ENCODE measurements around the gene PAX5.
A peak's percentile ranks its signal among the peaks of the same experiment; 100 is the strongest.

The PAX5 gene

DNA sequence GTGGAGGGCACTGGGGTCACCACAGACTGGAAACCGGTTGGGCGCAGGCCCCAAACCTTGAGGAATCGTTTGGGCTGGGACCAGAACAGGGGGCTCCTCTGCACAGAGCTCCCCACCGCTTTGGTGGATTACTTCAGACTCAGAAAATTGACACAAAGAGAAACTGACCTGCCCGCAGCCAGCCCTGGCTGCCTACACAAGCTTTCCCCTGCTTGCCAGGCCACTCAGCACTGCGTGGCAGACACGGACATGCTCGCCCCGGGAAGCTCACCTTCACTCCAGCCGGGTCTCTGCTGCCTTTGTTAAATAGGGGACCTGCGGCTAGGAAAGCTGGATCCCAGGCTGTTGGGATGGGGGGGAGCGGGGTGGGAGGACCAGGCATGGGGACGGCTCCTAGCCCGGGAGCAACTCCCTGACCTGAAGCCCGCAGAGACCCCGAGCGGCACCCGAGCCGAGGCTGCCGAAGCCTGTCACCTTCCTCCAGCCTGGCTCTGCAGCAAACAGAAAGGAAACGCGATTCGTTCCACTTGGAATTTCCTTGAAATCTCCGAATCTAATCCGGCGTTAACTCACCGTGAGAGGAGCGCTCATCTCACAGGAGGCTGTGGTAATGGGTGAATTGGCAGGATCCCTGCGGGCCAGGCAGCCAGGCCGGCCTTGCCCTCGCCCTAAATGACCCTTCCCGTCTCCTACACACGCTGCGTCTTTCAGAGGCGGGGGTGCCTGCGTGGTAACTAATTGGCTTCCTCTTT lies 8.8 kb downstream of the PAX5 start:
- DNase-seq = no peak

DNA sequence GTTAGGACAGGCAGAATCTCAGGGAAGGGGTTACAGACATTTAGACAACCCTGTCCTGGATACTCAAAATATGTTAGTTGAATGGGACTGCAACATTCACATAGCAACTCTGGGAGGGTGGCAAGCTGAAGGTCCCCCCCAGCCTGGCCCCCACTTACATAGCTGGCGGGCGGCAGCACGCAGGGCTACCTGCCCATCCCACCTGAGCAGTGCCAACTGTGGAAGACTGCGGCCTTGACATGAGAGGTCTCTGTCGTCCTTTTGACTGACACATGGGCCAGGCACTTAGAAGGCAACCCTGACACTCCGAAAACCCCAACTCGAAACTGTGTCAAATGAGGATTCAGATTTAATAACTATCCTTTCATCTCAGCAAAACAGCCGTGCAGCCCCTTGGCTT lies 16.5 kb downstream of the PAX5 start:
- no peak for DNase-seq

DNA sequence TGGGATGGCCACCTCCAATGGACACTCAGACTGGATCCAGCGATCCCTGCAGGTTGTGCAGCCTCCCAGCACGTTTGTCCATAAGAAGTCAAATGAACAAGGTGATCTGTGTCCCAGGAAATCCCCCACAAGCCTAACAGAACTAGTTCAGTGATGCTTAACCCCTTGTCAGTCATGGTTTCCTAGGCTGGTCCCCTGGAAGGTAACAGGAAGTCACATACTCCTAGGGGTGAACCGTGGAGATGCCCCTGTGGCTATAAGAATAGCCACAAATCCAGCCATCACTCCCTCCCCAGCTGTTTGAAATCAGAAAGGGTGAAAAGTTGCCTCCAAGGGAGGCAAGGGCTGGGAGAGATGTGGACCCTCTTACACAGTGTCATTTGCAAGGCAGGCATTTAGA lies 22.5 kb downstream of the PAX5 start:
- DNase-seq = no peak

DNA sequence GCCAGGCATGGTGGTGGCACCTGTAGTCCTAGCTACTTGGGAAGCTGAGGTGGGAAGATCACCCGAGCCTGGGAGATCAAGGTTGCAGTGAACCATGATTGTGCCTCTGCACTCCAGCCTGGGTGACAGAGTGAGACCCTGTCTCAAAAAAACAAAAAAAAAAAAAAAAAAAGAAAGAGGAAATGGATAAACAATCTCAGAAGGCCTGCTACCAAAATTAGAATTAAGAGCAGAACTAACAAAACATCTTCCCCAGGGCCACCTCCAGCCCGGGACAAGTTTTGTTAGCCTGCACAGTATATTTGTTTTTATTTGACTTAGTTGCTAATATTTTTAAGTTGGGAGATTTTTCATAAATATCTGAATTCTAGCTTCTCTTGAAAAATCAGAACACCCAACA lies 23.1 kb downstream of the PAX5 start:
- no peak for DNase-seq

DNA sequence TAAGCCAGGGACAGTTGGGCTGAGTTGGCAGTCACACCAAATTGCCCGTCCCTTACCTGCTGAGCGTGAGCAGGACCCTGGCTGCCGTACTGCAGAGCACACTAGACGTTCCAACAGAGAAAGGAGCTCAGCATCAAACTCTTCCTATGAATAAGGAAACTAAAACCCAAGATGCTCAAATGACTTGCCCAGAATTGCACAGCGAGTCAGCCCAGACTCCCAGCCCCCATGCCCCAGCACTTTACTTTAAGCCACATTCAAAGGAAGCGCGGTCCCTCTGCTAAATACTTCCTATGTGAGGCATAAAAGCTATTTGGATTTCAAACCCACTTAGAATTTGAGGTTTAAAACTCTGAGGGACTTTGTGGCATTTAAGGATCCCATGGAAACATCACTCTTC lies 23.9 kb downstream of the PAX5 start:
- no peak for DNase-seq

DNA sequence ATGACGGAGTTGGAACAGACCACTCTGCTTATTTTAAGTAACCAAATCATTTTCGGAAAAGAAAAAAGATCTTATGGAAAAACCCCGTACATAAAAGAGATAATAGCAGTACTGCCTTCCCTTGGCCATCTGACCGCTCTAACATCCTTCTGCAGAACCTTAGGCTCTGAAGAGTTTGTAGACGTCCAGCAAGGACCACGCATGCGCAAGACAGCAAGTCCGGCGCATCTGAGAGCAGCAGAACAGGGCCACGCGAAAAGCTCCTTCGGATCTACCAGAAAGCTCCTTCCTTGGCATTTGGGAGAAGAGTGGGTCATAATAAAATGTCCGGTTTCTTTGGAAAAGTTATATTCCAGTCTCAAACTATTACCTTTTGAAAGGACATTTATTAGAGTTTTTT lies 26.8 kb downstream of the PAX5 start:
- DNase-seq = no peak

DNA sequence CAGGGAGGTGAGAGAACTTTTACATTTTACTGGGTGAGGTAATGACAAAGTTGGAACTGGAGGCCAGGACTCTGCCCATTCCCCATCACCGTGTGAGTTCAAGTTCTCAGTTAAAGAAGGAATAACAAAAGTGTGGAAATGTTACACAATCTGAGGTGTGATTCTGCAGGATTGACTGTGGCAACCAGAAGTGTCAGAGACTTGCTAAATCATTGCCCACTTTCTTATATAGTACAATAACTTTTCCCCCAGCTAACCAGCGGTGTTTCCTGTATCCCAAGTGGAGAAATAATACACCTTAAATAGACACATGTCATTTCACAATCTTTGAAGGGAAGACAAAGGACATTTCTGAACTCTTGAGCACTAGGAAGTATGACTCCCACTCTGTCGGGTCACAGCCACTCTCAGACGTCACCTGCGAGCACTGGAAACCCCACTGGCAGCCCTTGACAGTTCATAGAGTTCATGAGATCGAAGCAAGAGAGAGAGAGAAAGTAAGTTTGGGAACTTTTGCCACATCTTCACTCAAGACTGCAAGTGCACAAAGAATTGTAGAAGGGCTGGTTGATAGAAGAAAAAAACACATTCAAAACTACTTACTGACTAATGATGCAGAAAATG lies 28.4 kb downstream of the PAX5 start:
- no peak for DNase-seq

DNA sequence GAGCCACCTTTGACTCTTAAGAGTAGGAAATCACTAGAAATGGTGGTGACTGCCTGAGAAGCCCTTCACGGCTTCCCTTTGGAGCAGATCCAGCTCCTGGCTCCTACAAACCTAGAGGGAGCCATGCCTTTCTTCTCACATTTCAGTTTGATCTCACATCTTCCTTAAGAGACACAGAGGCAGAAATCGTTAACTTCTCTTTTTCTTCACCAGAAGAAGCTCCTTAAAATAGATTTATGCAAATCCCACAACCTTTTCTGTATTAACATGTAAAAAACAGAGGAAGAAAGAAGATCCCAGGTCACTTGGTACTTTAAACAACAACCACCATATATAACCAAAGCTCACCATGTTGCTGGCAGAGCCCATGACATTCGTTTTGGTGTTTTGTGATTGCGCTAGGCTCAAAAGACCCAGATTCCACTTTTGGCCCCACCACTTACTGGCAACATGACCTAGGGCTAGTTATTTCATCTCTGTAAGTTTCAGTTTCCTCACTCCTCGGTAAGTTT lies 29.6 kb downstream of the PAX5 start:
- DNase-seq = no peak

DNA sequence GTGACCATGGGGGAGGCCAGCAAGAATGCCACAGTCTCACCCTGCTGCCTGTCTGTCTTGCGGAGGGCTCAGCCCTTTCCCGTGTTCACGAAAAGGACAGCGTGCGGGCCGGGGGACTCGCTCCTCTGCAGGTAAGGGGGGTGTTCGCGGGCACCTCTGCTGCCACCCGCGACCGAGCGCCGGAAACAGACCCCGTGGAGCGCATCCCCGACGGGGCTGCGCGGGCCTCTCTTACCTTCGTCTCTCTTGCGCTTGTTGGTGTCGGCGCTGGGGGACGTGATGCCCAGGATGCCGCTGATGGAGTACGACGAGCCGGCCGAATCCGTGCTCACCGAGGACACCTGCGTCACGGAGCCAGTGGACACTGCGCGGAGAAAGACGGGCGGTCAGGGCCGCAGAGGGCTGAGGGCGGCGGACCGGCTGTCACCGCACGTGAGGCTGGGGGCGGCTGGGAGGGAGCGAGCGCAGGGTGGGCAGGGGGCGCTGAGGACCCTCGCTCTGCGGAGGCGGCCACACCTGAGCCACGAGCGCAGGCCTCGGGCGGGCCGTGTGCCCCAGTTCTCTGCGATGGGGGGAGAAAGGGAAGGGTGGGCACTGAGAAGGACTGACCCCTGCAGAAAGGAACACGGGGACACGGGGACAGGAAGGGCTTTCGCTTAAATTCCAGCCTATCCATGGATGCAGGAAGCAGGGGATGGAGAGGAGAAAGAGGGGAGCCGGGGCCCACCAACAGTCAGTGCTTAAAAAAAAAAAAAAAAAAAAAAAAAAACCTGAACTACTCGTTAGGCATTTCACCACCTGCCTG lies 31.5 kb downstream of the PAX5 start:
- DNase-seq = no peak

DNA sequence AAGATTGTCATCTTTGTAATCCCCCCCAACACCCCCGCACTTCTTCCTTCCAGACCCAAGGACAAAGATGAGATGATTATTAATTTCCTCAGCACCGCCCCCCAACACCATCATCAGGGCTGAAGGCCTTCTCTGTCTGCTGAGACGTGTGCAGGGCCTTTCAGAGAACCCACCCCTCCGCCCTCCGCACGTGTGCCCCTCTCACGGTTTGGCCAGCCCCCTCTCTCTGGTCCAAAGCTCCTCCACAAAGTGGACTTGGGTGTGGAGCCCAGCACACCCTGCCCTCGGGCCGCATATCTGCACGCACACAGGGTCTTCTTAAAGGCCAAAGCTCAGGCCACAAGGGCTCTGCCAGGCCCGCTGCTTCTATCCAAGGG lies 32.0 kb downstream of the PAX5 start:
- DNase-seq = no peak

DNA sequence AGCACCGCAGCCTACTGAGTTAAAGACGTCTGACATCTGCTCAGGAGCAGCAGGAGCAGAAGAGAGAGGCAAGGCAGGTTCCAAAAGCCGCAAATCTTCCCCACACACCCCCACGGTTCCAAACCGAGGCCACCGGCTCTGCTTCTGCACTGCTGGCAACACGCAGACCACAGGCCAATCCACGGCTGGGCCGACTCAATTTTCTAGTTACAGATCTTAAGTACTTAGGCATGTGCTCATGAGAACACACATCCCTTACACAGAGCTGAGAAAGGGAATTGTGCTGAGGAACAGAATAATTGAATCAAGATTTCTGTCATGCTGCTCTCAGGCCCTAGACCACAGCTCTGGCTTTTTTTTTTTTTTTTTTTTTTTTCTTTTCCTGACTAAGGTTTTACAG lies 32.6 kb downstream of the PAX5 start:
- DNase-seq = no peak

DNA sequence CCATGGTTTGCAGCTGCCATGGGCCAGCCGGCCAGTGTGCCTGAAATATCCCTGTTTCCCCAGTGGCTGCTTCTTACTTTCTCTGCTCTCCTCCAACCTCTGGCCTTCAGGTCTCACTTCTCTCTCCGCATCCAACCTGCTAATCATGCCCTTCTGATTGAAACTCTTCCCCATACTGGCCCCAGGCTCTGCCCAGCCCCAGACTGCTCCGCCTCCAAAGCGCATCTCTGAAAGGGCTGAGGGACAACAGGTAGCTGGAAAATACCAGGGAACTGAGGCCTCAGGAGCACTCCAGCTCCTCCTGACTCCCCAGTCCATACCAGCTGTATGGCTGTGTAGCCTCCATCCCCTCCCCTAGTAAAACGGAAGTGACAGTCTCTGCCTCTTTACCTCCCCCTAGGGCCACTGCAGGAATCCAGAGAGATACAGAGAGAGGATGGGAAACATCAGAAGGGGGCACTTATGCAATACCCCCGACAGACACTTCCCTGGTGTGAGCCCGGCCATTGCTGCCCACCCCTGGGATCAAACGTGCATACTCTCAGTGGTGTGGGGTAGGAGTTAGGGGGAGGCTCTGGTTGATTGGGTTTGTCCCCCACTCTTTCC lies 34.2 kb downstream of the PAX5 start:
- DNase-seq = no peak

DNA sequence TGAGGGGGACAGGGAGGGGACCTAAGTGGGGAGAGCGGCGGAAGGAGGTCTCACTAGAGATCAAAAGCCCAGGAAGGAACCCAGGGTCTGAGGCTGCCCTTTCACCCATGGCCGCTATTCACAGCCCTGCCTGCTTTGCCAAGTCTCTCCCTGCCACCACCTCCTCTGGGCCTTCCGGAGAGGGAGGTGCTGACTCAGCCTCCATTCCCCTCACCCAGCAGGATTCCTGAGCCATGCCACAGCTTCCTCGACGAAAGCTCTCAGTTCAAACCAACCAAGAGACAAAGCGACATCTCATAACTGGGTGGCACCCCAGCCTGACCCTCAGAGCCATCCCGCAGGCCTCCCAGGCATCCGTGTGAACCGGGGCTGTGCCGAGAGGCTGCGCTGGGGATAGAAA lies 36.7 kb downstream of the PAX5 start:
- DNase-seq = no peak

DNA sequence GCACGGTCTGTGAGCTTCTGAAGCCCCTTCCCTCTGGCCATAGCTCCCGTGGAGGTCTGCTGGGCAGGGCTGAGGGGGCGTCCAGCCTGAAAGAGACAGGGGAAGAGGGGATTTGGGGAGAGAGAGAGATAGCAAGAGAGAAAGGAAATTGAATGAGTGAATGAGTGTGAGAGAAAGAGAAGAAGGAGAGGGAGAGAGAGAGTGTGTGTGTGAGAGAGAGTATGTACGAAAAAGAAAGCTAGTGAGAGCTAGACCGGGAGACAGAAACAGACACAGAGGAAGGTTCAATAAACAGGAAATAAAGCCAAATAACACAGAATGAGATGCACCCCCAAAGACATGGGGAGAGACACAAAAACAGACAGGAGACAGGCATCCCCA lies 37.4 kb downstream of the PAX5 start:
- no peak for DNase-seq

DNA sequence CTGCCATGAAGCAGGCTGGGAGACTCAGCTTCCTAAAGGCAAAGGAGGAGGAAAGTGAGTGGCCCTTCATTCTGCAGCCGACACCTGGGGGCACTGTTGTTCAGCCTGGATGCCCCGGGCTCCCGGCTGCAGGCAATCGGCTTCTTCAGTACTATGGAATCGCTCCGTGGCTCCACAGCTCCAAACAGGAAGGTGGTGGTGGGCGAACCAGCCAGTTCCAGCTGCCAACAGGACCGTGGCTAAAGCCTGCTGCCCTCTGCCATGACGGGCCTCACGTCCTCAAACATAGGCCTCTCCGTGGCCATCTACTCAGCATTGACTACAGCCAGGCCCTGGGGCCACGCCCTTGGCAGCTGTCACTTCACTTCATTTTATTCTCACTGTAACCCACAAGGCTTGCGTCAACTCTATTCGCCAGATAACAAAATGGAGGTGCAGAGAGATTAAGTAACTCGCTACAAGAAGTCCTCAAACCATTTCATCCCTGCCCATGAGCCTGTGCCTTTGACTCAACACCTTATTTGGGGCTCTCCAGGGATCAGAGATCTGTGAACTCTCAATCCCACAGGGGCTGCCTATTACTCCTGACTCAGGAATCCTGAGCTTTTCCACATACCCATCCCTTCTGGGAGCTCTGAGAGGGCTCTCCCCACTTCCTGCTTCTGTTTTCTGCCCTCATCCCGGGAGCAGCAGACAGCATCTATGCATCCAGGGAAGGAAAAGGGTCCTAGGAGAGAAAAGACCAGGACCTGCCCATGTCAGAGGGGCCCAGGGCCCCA lies 38.0 kb downstream of the PAX5 start:
- peak in 17 of 56 donors; percentile 1 to 46 (median 10) for DNase-seq

DNA sequence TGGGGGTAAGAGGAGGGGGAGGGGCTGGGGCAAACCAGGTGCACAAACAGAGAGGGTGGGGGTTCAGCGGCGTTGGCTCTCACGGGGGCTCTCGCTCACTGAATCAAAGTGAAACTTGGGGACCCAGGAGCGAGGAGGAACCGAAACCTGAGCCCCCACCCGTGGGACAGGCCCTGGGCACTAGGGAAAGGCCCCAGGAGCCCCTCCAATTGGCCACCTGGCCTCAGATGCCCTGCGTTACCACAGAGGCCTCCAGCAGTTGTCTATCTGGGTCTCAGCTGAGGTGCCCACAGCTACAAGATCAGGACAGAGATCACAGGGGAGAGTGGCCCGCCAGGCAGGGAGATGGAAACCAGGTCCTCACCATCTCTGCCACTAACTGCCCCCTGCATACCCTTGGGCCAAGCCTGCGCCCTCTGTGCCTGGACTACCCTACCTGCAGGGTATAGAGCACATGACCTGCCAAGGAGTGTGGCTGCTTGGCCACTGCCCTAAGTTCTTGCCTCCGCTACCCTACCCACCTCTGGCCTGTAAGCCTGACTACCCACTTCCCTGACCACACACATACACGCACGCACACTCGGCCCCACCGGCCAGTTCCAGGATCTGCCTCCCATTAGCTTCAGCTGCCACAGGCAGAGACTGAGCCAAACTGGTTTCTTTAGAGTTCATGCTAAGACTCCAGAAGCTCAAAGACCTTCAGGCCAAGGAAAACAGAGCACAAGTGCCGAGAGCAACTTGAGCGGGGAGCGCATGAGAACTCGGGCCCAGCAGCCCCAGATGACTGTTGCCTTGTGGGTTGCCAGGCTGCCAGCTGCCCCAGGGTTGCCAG lies 39.9 kb downstream of the PAX5 start:
- DNase-seq = peak in 1 of 56 donors; percentile 6

DNA sequence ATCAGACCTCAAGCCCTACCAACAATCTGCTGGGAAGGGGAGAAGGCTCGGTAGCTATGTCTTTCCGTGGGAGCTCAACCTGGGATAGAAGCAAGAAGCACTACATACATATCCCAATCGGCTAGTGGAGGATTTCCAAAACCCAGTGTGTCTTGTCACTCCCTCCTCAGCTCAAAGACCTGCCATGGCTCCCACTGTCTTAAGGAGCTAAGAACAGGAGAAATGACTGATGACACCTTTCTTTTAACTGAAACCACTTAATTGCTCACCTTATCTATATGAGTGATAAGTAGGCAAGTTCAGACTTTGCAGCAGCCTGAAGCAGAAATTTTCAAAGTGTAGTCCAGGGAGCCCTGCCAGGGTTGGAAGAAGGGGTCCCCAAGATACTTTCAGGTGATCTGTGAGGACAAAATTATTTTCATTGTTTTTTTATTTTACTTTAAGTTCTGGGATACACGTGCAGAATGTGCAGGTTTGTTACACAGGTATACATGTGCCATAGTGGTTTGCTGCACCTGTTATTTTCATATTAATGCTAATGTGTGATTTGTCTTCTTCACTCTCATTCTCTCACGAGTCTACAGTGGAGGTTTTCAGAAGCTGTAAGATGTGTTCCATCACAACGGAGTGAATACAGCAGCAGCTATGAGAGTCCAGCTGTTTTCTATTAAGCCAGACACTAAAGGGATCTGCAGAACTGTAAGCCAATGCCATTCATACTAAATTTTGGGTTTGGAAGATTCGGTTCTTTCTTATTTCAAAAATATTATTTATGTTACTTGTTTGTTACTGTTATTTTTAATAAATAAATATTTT lies 41.4 kb downstream of the PAX5 start:
- DNase-seq = no peak

DNA sequence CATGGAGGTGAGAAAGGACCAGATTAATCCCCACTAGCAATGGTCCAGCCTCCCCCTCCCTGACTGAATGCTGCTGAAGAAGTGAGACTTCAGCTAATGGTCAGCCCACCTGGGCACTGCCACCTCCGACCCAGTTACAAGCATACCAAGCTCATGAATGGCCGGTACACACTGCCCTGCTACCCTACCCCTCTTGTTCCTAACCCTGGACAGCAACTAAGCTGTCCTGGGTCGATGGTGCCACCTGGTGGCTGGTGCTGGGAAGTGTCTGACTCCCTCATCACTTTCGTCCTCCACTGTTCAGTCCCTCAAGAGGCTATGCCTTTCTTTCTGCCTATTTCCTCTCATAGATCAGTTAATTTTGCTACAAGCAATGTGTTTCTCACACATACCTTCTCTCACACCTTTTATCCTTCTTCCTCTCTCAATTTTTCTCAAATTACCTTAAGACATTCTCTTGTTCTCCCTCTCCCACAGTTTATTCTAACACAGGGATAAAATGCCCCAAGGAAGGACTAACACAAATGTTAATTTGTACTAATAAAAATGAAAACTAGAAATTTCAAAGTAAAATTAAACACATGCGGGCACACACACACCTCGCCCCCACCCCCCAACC lies 42.4 kb downstream of the PAX5 start:
- peak in 1 of 56 donors; percentile 7 for DNase-seq

DNA sequence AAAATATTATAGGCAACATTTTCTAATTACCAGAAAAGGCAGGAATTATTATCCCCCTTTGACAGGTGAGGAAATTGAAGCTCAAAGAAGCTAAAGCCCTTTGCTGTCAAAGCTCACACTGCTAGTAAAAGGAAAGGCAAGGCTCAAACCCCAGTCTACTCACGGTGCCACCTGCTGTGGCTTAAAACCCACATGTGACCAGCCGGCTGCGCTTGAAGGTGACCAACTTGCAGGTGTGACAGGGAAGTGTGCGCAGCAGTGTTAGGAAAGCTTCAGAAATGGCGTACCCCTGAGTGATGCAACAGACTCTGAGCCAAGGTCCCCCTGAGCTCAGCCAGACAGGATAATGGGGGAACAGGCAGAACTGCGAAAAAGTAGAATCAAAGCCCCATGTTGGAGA lies 45.2 kb downstream of the PAX5 start:
- no peak for DNase-seq
